HEK293 (cell line): ENCODE results near the gene PRPH2.

Source experiments
- CTCF ChIA-PET: fragments of 350-600 bp; formaldehyde crosslinking; extraction: SDS; loops from one replicate; lab custom pipeline; 2021; ENCODE audit warnings: antibody characterized with exemption; lab: Yijun Ruan, JAX
- POLR2A ChIA-PET: fragments of 300-600 bp; formaldehyde crosslinking; extraction: SDS; loops from one replicate; lab custom pipeline; 2020; ENCODE audit warnings: antibody characterized with exemption, inconsistent platforms; lab: Yijun Ruan, JAX
- H3K27ac ChIP-seq: fragments of 200-500 bp; sonication (Bioruptor generic); 2 replicates; pipeline ENCODE4 v1.5.1; 2014; ENCODE audit warnings: low read depth, low read length, control low read depth, inconsistent platforms; ENCODE audit errors: extremely low read depth
- H3K36me3 ChIP-seq, 2 experiments: fragments of 200-500 bp in 1 of 2; sonication (Bioruptor generic) in 1 of 2; 1 replicate in 1 of 2; 2 replicates in 1 of 2; pipeline ENCODE4 v1.5.1; 2014 to 2017; ENCODE audit warnings: inconsistent platforms in 2 of 2, low read length in 2 of 2; ENCODE audit not compliant: control insufficient read depth in 2 of 2, insufficient read depth in 1 of 2
- H3K4me1 ChIP-seq: fragments of 200-500 bp; sonication (Bioruptor generic); 2 replicates; pipeline ENCODE4 v1.5.1; 2014; ENCODE audit warnings: mild to moderate bottlenecking, low read length, inconsistent platforms; ENCODE audit not compliant: control insufficient read depth, insufficient read depth
- H3K4me3 ChIP-seq: 2 replicates; pipeline ENCODE4 v1.5.1; 2011; ENCODE audit warnings: low read depth, mild to moderate bottlenecking, control low read depth, low read length, moderate library complexity
- H3K9me3 ChIP-seq: fragments of 200-500 bp; sonication (Bioruptor generic); 2 replicates; pipeline ENCODE4 v1.5.1; 2014; ENCODE audit warnings: low read depth, low read length, inconsistent platforms; ENCODE audit not compliant: control insufficient read depth, insufficient read depth
- FEZF1 ChIP-seq: fragments of 450-650 bp; formaldehyde crosslinking; IDR thresholded peaks from 2 replicates; pipeline ENCODE4 v1.5.1; 2016; ENCODE audit warnings: missing biosample characterization, missing genetic modification characterization
- GLIS1 ChIP-seq: fragments of 450-650 bp; formaldehyde crosslinking; IDR thresholded peaks from 2 replicates; pipeline ENCODE4 v1.5.1; 2016; ENCODE audit warnings: missing biosample characterization, missing genetic modification characterization
- KLF10 ChIP-seq: fragments of 450-650 bp; IDR thresholded peaks from 2 replicates; pipeline ENCODE4 v1.5.1; 2018; ENCODE audit warnings: missing biosample characterization, mild to moderate bottlenecking, missing genetic modification characterization
- KLF16 ChIP-seq: fragments of 450-650 bp; formaldehyde crosslinking; IDR thresholded peaks from 2 replicates; pipeline ENCODE4 v1.5.1; 2017; ENCODE audit warnings: missing biosample characterization, missing genetic modification characterization
- KLF8 ChIP-seq: fragments of 450-650 bp; formaldehyde crosslinking; IDR thresholded peaks from 2 replicates; pipeline ENCODE4 v1.5.1; 2016; ENCODE audit warnings: missing biosample characterization, missing genetic modification characterization
- OVOL3 ChIP-seq: fragments of 450-650 bp; formaldehyde crosslinking; IDR thresholded peaks from 2 replicates; pipeline ENCODE4 v1.5.1; 2016; ENCODE audit warnings: missing biosample characterization, missing genetic modification characterization
- ZBTB48 ChIP-seq: fragments of 450-650 bp; formaldehyde crosslinking; IDR thresholded peaks from 2 replicates; pipeline ENCODE4 v1.5.1; 2016; ENCODE audit warnings: missing biosample characterization, missing genetic modification characterization
- ZNF140 ChIP-seq: fragments of 450-650 bp; formaldehyde crosslinking; IDR thresholded peaks from 2 replicates; pipeline ENCODE4 v1.5.1; 2016; ENCODE audit warnings: missing biosample characterization, missing genetic modification characterization
- ZNF175 ChIP-seq: fragments of 450-650 bp; formaldehyde crosslinking; IDR thresholded peaks from 2 replicates; pipeline ENCODE4 v1.5.1; 2016; ENCODE audit warnings: missing biosample characterization, missing genetic modification characterization
- ZNF2 ChIP-seq: fragments of 450-650 bp; formaldehyde crosslinking; IDR thresholded peaks from 2 replicates; pipeline ENCODE4 v1.5.1; 2016; ENCODE audit warnings: missing biosample characterization, missing genetic modification characterization
- ZNF266 ChIP-seq: fragments of 450-650 bp; formaldehyde crosslinking; IDR thresholded peaks from 2 replicates; pipeline ENCODE4 v1.5.1; 2016; ENCODE audit warnings: missing biosample characterization, missing genetic modification characterization, low read depth
- ZNF324 ChIP-seq: fragments of 450-650 bp; formaldehyde crosslinking; IDR thresholded peaks from 2 replicates; pipeline ENCODE4 v1.5.1; 2016; ENCODE audit warnings: missing biosample characterization, missing genetic modification characterization
- ZNF335 ChIP-seq: fragments of 450-650 bp; formaldehyde crosslinking; conservative IDR thresholded peaks from 2 replicates; pipeline ENCODE4 v1.5.1; 2016; ENCODE audit warnings: missing biosample characterization, missing genetic modification characterization
- ZNF366 ChIP-seq: fragments of 450-650 bp; formaldehyde crosslinking; conservative IDR thresholded peaks from 2 replicates; pipeline ENCODE4 v1.5.1; 2016; ENCODE audit warnings: missing biosample characterization, missing genetic modification characterization
- ZNF521 ChIP-seq: fragments of 450-650 bp; formaldehyde crosslinking; IDR thresholded peaks from 2 replicates; pipeline ENCODE4 v1.5.1; 2017; ENCODE audit warnings: missing biosample characterization, mild to moderate bottlenecking, missing genetic modification characterization
- ZNF624 ChIP-seq: fragments of 450-650 bp; formaldehyde crosslinking; IDR thresholded peaks from 2 replicates; pipeline ENCODE4 v1.5.1; 2017; ENCODE audit warnings: missing biosample characterization, missing genetic modification characterization
- ZNF677 ChIP-seq: fragments of 450-650 bp; IDR thresholded peaks from 2 replicates; pipeline ENCODE4 v1.5.0; 2018; ENCODE audit warnings: missing biosample characterization, mild to moderate bottlenecking, missing genetic modification characterization, moderate library complexity
- ZNF792 ChIP-seq: fragments of 450-650 bp; formaldehyde crosslinking; IDR thresholded peaks from 2 replicates; pipeline ENCODE4 v1.5.1; 2016; ENCODE audit warnings: missing biosample characterization, missing genetic modification characterization
- TF ChIP-seq, protein P1 (sequence below): fragments of 450-650 bp; formaldehyde crosslinking; IDR thresholded peaks from 2 replicates; pipeline ENCODE4 v1.5.1; 2016; ENCODE audit warnings: missing biosample characterization, missing genetic modification characterization
- TF ChIP-seq, protein P2 (sequence below): fragments of 450-650 bp; formaldehyde crosslinking; IDR thresholded peaks from 2 replicates; pipeline ENCODE4 v1.5.1; 2016; ENCODE audit warnings: missing biosample characterization, missing genetic modification characterization, borderline replicate concordance
- TF ChIP-seq, protein P3 (sequence below): fragments of 450-650 bp; formaldehyde crosslinking; IDR thresholded peaks from 2 replicates; pipeline ENCODE4 v1.5.1; 2017; ENCODE audit warnings: missing biosample characterization, missing genetic modification characterization
- TF ChIP-seq, protein P4 (sequence below): fragments of 450-650 bp; formaldehyde crosslinking; IDR thresholded peaks from 2 replicates; pipeline ENCODE4 v1.5.0; 2017; ENCODE audit warnings: missing biosample characterization, missing genetic modification characterization, borderline replicate concordance
- TF ChIP-seq, protein P5 (sequence below): fragments of 450-650 bp; formaldehyde crosslinking; IDR thresholded peaks from 2 replicates; pipeline ENCODE4 v1.5.1; 2016; ENCODE audit warnings: missing biosample characterization, missing genetic modification characterization

PRPH2 gene

DNA sequence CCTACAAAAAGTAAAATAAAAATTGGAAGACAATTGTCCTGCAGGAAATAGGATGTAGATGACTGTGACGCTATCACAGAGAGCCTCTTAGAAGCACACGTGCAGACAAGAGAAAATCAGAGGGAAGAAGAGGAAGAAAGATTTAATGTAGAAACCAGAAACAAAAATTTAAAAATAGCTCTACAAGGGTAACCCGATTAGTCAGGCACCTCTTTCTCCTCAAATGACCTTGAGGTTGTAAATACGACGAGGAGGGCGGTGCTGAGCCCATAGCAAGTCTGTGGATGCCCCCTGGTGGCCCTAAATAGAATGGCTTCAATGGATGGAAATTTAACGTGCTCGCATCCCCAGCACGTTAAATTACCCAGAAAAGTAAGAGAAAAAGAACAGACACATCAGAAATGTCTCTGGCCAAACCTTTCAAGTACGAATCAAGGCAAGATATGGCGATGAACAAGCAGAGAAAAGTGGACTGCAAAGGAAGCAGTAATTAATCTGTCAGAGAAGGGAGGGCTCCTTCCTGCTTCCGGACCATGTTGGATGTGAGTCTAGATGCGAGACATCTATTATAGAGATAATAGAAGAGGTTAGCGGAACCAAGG lies 4.2 kb upstream of the PRPH2 start:
- H3K27ac ChIP-seq, result no peak overlapping the region
- POLR2A ChIA-PET, result interaction anchor here (0.6 to 1.7 kb wide), 5 partner anchors 13 to 153 kb away, joined by 3 to 4 read pairs (median 4); partner anchors contain the start of genes RPL7L1 and TBCC
- peaks cover 5% of the 10 kb centered on the region for H3K4me1 ChIP-seq
- H3K4me3 ChIP-seq, result no peak overlapping the region
- CTCF ChIA-PET, result interaction anchor here (0.6 to 6.9 kb wide), 55 partner anchors 8 to 1992 kb away, joined by 3 to 127 read pairs (median 4); partner anchors contain the start of gene RPL7L1
- H3K9me3 ChIP-seq, result no peaks in the 10 kb centered on the region
- H3K36me3 ChIP-seq, result no peaks in the 10 kb centered on the region
- TF ChIP-seq ZNF366 (tag by site-specific recombination) (peak; percentile 54; the same call in 1 of the 2 replicates), ZNF324 (tag by site-specific recombination) (no peak; the same call in 1 of the 2 replicates), ZBTB48 (tag by site-specific recombination) (no peak), GLIS1 (tag by site-specific recombination) (peak; percentile 35; the same call in 1 of the 2 replicates), KLF8 (0 out of 2 replicates have a peak, but pooled peaks have one; percentile 23), ZNF521 (tag by site-specific recombination) (no peak), ZNF335 (tag by site-specific recombination) (peak; percentile 64), FEZF1 (tag by site-specific recombination) (no peak), ZNF175 (no peak), ZNF2 (peak; percentile 79; the same call in 1 of the 2 replicates), OVOL3 (tag by site-specific recombination) (no peak), ZNF624 (tag by site-specific recombination) (no peak), ZNF266 (no peak), ZNF792 (no peak), KLF10 (tag by site-specific recombination) (no peak), ZNF677 (tag by site-specific recombination) (no peak), KLF16 (peak; percentile 52), ZNF140 (tag by site-specific recombination) (no peak)
- TF ChIP-seq, protein P1, sequence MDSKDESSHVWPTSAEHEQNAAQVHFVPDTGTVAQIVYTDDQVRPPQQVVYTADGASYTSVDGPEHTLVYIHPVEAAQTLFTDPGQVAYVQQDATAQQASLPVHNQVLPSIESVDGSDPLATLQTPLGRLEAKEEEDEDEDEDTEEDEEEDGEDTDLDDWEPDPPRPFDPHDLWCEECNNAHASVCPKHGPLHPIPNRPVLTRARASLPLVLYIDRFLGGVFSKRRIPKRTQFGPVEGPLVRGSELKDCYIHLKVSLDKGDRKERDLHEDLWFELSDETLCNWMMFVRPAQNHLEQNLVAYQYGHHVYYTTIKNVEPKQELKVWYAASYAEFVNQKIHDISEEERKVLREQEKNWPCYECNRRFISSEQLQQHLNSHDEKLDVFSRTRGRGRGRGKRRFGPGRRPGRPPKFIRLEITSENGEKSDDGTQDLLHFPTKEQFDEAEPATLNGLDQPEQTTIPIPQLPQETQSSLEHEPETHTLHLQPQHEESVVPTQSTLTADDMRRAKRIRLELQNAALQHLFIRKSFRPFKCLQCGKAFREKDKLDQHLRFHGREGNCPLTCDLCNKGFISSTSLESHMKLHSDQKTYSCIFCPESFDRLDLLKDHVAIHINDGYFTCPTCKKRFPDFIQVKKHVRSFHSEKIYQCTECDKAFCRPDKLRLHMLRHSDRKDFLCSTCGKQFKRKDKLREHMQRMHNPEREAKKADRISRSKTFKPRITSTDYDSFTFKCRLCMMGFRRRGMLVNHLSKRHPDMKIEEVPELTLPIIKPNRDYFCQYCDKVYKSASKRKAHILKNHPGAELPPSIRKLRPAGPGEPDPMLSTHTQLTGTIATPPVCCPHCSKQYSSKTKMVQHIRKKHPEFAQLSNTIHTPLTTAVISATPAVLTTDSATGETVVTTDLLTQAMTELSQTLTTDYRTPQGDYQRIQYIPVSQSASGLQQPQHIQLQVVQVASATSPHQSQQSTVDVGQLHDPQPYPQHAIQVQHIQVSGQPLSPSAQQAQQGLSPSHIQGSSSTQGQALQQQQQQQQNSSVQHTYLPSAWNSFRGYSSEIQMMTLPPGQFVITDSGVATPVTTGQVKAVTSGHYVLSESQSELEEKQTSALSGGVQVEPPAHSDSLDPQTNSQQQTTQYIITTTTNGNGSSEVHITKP (tag by site-specific recombination), result no peak
- TF ChIP-seq, protein P2, sequence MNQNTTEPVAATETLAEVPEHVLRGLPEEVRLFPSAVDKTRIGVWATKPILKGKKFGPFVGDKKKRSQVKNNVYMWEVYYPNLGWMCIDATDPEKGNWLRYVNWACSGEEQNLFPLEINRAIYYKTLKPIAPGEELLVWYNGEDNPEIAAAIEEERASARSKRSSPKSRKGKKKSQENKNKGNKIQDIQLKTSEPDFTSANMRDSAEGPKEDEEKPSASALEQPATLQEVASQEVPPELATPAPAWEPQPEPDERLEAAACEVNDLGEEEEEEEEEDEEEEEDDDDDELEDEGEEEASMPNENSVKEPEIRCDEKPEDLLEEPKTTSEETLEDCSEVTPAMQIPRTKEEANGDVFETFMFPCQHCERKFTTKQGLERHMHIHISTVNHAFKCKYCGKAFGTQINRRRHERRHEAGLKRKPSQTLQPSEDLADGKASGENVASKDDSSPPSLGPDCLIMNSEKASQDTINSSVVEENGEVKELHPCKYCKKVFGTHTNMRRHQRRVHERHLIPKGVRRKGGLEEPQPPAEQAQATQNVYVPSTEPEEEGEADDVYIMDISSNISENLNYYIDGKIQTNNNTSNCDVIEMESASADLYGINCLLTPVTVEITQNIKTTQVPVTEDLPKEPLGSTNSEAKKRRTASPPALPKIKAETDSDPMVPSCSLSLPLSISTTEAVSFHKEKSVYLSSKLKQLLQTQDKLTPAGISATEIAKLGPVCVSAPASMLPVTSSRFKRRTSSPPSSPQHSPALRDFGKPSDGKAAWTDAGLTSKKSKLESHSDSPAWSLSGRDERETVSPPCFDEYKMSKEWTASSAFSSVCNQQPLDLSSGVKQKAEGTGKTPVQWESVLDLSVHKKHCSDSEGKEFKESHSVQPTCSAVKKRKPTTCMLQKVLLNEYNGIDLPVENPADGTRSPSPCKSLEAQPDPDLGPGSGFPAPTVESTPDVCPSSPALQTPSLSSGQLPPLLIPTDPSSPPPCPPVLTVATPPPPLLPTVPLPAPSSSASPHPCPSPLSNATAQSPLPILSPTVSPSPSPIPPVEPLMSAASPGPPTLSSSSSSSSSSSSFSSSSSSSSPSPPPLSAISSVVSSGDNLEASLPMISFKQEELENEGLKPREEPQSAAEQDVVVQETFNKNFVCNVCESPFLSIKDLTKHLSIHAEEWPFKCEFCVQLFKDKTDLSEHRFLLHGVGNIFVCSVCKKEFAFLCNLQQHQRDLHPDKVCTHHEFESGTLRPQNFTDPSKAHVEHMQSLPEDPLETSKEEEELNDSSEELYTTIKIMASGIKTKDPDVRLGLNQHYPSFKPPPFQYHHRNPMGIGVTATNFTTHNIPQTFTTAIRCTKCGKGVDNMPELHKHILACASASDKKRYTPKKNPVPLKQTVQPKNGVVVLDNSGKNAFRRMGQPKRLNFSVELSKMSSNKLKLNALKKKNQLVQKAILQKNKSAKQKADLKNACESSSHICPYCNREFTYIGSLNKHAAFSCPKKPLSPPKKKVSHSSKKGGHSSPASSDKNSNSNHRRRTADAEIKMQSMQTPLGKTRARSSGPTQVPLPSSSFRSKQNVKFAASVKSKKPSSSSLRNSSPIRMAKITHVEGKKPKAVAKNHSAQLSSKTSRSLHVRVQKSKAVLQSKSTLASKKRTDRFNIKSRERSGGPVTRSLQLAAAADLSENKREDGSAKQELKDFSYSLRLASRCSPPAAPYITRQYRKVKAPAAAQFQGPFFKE (tag by site-specific recombination), result no peak
- TF ChIP-seq, protein P3, sequence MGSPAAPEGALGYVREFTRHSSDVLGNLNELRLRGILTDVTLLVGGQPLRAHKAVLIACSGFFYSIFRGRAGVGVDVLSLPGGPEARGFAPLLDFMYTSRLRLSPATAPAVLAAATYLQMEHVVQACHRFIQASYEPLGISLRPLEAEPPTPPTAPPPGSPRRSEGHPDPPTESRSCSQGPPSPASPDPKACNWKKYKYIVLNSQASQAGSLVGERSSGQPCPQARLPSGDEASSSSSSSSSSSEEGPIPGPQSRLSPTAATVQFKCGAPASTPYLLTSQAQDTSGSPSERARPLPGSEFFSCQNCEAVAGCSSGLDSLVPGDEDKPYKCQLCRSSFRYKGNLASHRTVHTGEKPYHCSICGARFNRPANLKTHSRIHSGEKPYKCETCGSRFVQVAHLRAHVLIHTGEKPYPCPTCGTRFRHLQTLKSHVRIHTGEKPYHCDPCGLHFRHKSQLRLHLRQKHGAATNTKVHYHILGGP, result no peak
- TF ChIP-seq, protein P4, sequence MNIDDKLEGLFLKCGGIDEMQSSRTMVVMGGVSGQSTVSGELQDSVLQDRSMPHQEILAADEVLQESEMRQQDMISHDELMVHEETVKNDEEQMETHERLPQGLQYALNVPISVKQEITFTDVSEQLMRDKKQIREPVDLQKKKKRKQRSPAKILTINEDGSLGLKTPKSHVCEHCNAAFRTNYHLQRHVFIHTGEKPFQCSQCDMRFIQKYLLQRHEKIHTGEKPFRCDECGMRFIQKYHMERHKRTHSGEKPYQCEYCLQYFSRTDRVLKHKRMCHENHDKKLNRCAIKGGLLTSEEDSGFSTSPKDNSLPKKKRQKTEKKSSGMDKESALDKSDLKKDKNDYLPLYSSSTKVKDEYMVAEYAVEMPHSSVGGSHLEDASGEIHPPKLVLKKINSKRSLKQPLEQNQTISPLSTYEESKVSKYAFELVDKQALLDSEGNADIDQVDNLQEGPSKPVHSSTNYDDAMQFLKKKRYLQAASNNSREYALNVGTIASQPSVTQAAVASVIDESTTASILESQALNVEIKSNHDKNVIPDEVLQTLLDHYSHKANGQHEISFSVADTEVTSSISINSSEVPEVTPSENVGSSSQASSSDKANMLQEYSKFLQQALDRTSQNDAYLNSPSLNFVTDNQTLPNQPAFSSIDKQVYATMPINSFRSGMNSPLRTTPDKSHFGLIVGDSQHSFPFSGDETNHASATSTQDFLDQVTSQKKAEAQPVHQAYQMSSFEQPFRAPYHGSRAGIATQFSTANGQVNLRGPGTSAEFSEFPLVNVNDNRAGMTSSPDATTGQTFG (tag by site-specific recombination), result no peak
- TF ChIP-seq, protein P5, sequence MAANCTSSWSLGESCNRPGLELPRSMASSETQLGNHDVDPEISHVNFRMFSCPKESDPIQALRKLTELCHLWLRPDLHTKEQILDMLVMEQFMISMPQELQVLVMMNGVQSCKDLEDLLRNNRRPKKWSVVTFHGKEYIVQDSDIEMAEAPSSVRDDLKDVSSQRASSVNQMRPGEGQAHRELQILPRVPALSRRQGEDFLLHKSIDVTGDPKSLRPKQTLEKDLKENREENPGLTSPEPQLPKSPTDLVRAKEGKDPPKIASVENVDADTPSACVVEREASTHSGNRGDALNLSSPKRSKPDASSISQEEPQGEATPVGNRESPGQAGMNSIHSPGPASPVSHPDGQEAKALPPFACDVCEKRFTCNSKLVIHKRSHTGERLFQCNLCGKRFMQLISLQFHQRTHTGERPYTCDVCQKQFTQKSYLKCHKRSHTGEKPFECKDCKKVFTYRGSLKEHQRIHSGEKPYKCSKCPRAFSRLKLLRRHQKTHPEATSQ (tag by site-specific recombination), result no peak
